Mesenchymal stem cell (in vitro differentiated cells and primary cell): Measurements from ENCODE around the gene RNF148.

Experiments
- DNase-seq: peaks from one replicate; pipeline ENCODE4 v3.0.0-alpha.2; 2013
- H2AFZ ChIP-seq: one replicate; pipeline ENCODE4 v1.6.1; 2013; ENCODE audit warnings: low read depth, mild to moderate bottlenecking, control low read depth, inconsistent platforms, low read length, moderate library complexity
- H2AK5ac ChIP-seq: 2 replicates; pipeline ENCODE4 v1.6.1; 2013; ENCODE audit warnings: low read length, moderate library complexity, mild to moderate bottlenecking, inconsistent platforms; ENCODE audit not compliant: severe bottlenecking
- H2BK120ac ChIP-seq: one replicate; pipeline ENCODE4 v1.6.1; 2013; ENCODE audit warnings: low read depth, mild to moderate bottlenecking, inconsistent platforms, low read length, moderate library complexity
- H2BK12ac ChIP-seq, 2 experiments: one replicate each; pipeline ENCODE4 v1.6.1; 2013; ENCODE audit warnings: inconsistent platforms in 2 of 2, low read length in 2 of 2, mild to moderate bottlenecking in 2 of 2, moderate library complexity in 2 of 2, control low read depth in 1 of 2
- H2BK15ac ChIP-seq: one replicate; pipeline ENCODE4 v1.6.1; 2013; ENCODE audit warnings: mild to moderate bottlenecking, low read depth, inconsistent platforms; ENCODE audit not compliant: poor library complexity, severe bottlenecking
- H2BK5ac ChIP-seq: 2 replicates; pipeline ENCODE4 v1.6.1; 2013; ENCODE audit warnings: low read depth, mild to moderate bottlenecking, low read length, control low read depth, inconsistent platforms; ENCODE audit not compliant: poor library complexity, severe bottlenecking
- H3K14ac ChIP-seq, 2 experiments: one replicate each; pipeline ENCODE4 v1.6.1; 2013; ENCODE audit warnings: inconsistent platforms in 2 of 2, low read length in 2 of 2, control low read depth in 1 of 2, mild to moderate bottlenecking in 1 of 2, moderate library complexity in 1 of 2
- H3K18ac ChIP-seq, 2 experiments: one replicate each; pipeline ENCODE4 v1.6.1; 2013; ENCODE audit warnings: inconsistent platforms in 2 of 2, low read length in 2 of 2, control low read depth in 1 of 2, low read depth in 1 of 2, mild to moderate bottlenecking in 1 of 2
- H3K23ac ChIP-seq, 2 experiments: one replicate each; pipeline ENCODE4 v1.6.1; 2013; ENCODE audit warnings: inconsistent platforms in 2 of 2, low read length in 2 of 2, mild to moderate bottlenecking in 2 of 2, moderate library complexity in 2 of 2, control low read depth in 1 of 2
- H3K27ac ChIP-seq: 2 replicates; pipeline ENCODE4 v1.5.1; 2013; ENCODE audit warnings: mild to moderate bottlenecking, moderate library complexity, low read length, control low read depth, inconsistent platforms; ENCODE audit not compliant: poor library complexity, severe bottlenecking
- H3K27me3 ChIP-seq, 2 experiments: 2 replicates each; pipeline versions ENCODE4 v1.6.1 to v1.7.0; 2013; ENCODE audit warnings: low read length in 2 of 2, mild to moderate bottlenecking in 2 of 2, moderate library complexity in 2 of 2, control low read depth in 1 of 2, inconsistent platforms in 1 of 2; ENCODE audit not compliant: control insufficient read depth in 1 of 2, insufficient read depth in 1 of 2
- H3K36me3 ChIP-seq, 2 experiments: 2 replicates each; pipeline versions ENCODE4 v1.6.1 to v1.7.0; 2013; ENCODE audit warnings: low read length in 2 of 2, control low read depth in 1 of 2, inconsistent platforms in 1 of 2, low read depth in 1 of 2, mild to moderate bottlenecking in 1 of 2; ENCODE audit not compliant: insufficient read depth in 2 of 2, control insufficient read depth in 1 of 2
- H3K4ac ChIP-seq, 2 experiments: one replicate each; pipeline ENCODE4 v1.6.1; 2013; ENCODE audit warnings: inconsistent platforms in 2 of 2, low read length in 2 of 2, mild to moderate bottlenecking in 2 of 2, moderate library complexity in 2 of 2, control low read depth in 1 of 2, low read depth in 1 of 2
- H3K4me1 ChIP-seq: 2 replicates; pipeline ENCODE4 v1.6.1; 2013; ENCODE audit warnings: low read depth, low read length, control low read depth; ENCODE audit not compliant: control insufficient read depth, insufficient read depth
- H3K4me2 ChIP-seq: 2 replicates; pipeline ENCODE4 v1.6.1; 2013; ENCODE audit warnings: low read length, mild to moderate bottlenecking, inconsistent platforms; ENCODE audit not compliant: poor library complexity, severe bottlenecking
- H3K4me3 ChIP-seq, 2 experiments: 2 replicates each; pipeline versions ENCODE4 v1.5.1 to v1.7.0; 2013; ENCODE audit warnings: low read length in 2 of 2, mild to moderate bottlenecking in 2 of 2, control low read depth in 1 of 2, low read depth in 1 of 2; ENCODE audit not compliant: insufficient read depth in 1 of 2
- H3K79me1 ChIP-seq: replicated peaks from 2 replicates; pipeline ENCODE4 v1.6.1; 2013; ENCODE audit warnings: mild to moderate bottlenecking, control low read depth, low read length, inconsistent platforms; ENCODE audit not compliant: poor library complexity, severe bottlenecking
- H3K9ac ChIP-seq: 2 replicates; pipeline ENCODE4 v1.7.0; 2013; ENCODE audit warnings: mild to moderate bottlenecking, low read length, moderate library complexity
- H3K9me3 ChIP-seq: 2 replicates; pipeline ENCODE4 v1.7.0; 2013; ENCODE audit warnings: mild to moderate bottlenecking, low read length; ENCODE audit not compliant: control insufficient read depth
- H4K8ac ChIP-seq: one replicate; pipeline ENCODE4 v1.6.1; 2013; ENCODE audit warnings: inconsistent platforms, mild to moderate bottlenecking, low read length, moderate library complexity
- H4K91ac ChIP-seq: one replicate; pipeline ENCODE4 v1.6.1; 2013; ENCODE audit warnings: mild to moderate bottlenecking, low read length, inconsistent platforms
- WGBS: methylation state at CpG from one replicate; pipeline ENCODE4 v1.1.7; 2013; ENCODE audit warnings: mixed read lengths; 5-methylcytosine and 5-hydroxymethylcytosine counted together

Gene RNF148

GRCh38 chr7:122706836-122707235 is 4.1 kb upstream of the RNF148 start:
- Histone ChIP-seq H3K9me3 (no peaks in the 10 kb centered on the region), H2BK5ac (no peak overlapping the region), H4K91ac (no peak overlapping the region), H2BK12ac (no peak overlapping the region), H3K4me2 (no peak overlapping the region), H3K4ac (no peak overlapping the region), H3K14ac (no peak overlapping the region), H3K9ac (no peak overlapping the region), H3K23ac (no peak overlapping the region), H3K4me1 (no peaks in the 10 kb centered on the region), H3K27ac (no peak overlapping the region), H2AK5ac (no peak overlapping the region), H3K79me1 (no peaks in the 10 kb centered on the region), H2BK15ac (no peak overlapping the region), H3K4me3 (no peak overlapping the region), H2BK120ac (no peak overlapping the region), H3K36me3 (no peaks in the 10 kb centered on the region), H2AFZ (no peak overlapping the region), H3K27me3 (no peaks in the 10 kb centered on the region), H4K8ac (no peak overlapping the region), H3K18ac (no peak overlapping the region)
- DNase-seq = no peak
- WGBS = 100% methylated on average over 1 of the region's 2 CpGs

GRCh38 chr7:122699017-122699416 is 3.7 kb downstream of the RNF148 start, which contains the start of gene RNF133:
Gene RNF133, minus strand, starts transcription at chr7:122699117. Its CDS starts 199 bp downstream, at chr7:122698918.
- Histone ChIP-seq H3K27me3 (no peaks in the 10 kb centered on the region), H3K36me3 (no peaks in the 10 kb centered on the region), H3K23ac (no peak within 1 kb of the TSS), H3K79me1 (no peaks in the 10 kb centered on the region), H3K4me3 (no peak within 1 kb of the TSS), H3K4me2 (no peak within 1 kb of the TSS), H2BK15ac (no peak within 1 kb of the TSS), H3K4me1 (no peaks in the 10 kb centered on the region), H3K9ac (no peak within 1 kb of the TSS), H3K9me3 (no peaks in the 10 kb centered on the region), H4K91ac (no peak within 1 kb of the TSS), H2BK12ac (no peak within 1 kb of the TSS), H3K27ac (no peak within 1 kb of the TSS), H3K18ac (no peak within 1 kb of the TSS), H2AFZ (no peak within 1 kb of the TSS), H2AK5ac (no peak within 1 kb of the TSS), H3K4ac (no peak within 1 kb of the TSS), H2BK5ac (no peak within 1 kb of the TSS), H4K8ac (no peak within 1 kb of the TSS), H2BK120ac (no peak within 1 kb of the TSS), H3K14ac (no peak within 1 kb of the TSS)
- no peak for DNase-seq

- no peak overlapping the region for H3K4me3 ChIP-seq
- H3K9me3 ChIP-seq = no peaks in the 10 kb centered on the region
- H4K8ac ChIP-seq = no peak overlapping the region
- WGBS = 92% methylated on average over 1 of the region's 1 CpG
- no peak overlapping the region for H3K4ac ChIP-seq
- H2BK120ac ChIP-seq = no peak overlapping the region
- no peak overlapping the region for H2AK5ac ChIP-seq
- no peaks in the 10 kb centered on the region for H3K4me1 ChIP-seq
- H3K36me3 ChIP-seq = no peaks in the 10 kb centered on the region
- no peak overlapping the region for H3K23ac ChIP-seq
- H3K14ac ChIP-seq = no peak overlapping the region
- H4K91ac ChIP-seq = no peak overlapping the region
- no peaks in the 10 kb centered on the region for H3K79me1 ChIP-seq
- no peak overlapping the region for H2BK5ac ChIP-seq
- no peak overlapping the region for H3K4me2 ChIP-seq
- H3K27ac ChIP-seq = no peak overlapping the region
- H2BK15ac ChIP-seq = no peak overlapping the region
- no peak overlapping the region for H3K9ac ChIP-seq
- H3K27me3 ChIP-seq = no peaks in the 10 kb centered on the region
- H3K18ac ChIP-seq = no peak overlapping the region
- H2AFZ ChIP-seq = no peak overlapping the region
- DNase-seq = no peak
- H2BK12ac ChIP-seq = no peak overlapping the region
Observed at GRCh38 chr7:122695816-122696215, 6.9 kb downstream of the RNF148 start.

GRCh38 chr7:122694697-122695096 is 8.0 kb downstream of the RNF148 start:
- Histone ChIP-seq H3K4me1 (no peaks in the 10 kb centered on the region), H4K91ac (no peak overlapping the region), H3K9ac (no peak overlapping the region), H2BK5ac (no peak overlapping the region), H3K4me3 (no peak overlapping the region), H3K4me2 (no peak overlapping the region), H2BK15ac (no peak overlapping the region), H3K14ac (no peak overlapping the region), H3K79me1 (no peaks in the 10 kb centered on the region), H3K36me3 (no peaks in the 10 kb centered on the region), H2AK5ac (no peak overlapping the region), H2AFZ (no peak overlapping the region), H3K18ac (no peak overlapping the region), H3K27ac (no peak overlapping the region), H3K9me3 (no peaks in the 10 kb centered on the region), H2BK12ac (no peak overlapping the region), H3K4ac (no peak overlapping the region), H3K27me3 (no peaks in the 10 kb centered on the region), H4K8ac (no peak overlapping the region), H3K23ac (no peak overlapping the region), H2BK120ac (no peak overlapping the region)
- WGBS = no CpG with 5 or more reads among the region's 2 CpGs
- DNase-seq = no peak
